Retina (tissue), 1 donor: ENCODE data around the gene ARL5A.

Experiments used
- DNase-seq: peaks from one replicate; pipeline ENCODE4 v3.0.0-alpha.2; 2016

ARL5A gene

GRCh38 chr2:151840216-151841046 lies 12.2 kb upstream of the ARL5A start:
- DNase-seq = no peak

DNA sequence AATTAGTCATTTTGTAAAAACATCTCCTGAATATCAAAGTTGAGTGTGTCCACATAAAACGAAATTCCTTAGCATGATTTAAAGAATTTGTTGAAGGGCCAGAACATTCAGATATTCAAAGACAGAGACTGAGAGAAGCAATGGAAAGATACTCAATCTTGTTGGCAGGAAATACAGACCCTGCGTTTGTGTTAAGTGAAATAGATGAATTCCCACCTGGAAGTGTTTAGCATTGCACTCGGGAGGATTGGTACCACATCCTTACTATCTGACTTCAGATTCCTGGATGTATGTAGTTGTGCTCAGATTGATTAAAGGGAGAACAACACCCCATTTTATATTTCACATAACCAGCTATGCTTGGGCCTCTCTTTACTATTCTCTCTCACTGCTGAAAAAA lies 9.7 kb upstream of the ARL5A start:
- no peak for DNase-seq

GRCh38 chr2:151833984-151834383 lies 5.8 kb upstream of the ARL5A start:
- DNase-seq = no peak

GRCh38 chr2:151830961-151831360 lies 2.7 kb upstream of the ARL5A start:
- no peak for DNase-seq

DNA sequence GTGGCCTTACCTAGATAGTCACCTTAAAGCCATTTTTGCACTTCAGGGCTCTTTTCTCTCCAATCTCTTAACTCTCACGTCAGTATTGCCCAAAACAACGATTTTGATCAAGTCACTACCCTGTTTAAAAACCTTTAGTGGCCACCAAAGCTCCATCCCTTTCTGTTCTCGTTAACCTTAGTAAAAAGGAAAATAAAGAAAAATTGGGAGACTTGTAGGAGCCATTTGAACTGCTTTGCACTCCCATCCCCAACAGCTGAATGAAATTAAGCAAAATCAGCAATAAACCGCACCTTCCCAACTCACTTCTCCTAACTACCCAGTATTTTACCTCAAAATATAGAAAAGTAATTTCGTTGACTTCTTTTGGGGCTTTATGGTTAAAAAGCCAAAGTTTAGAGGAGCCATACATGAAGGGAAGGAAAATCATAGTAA lies 686 bp upstream of the ARL5A start:
- no peak for DNase-seq

- peak; percentile 84 for DNase-seq
Observed at GRCh38 chr2:151827564-151828142, 568 bp downstream of the ARL5A start.

GRCh38 chr2:151826737-151827157 lies 1.5 kb downstream of the ARL5A start:
- DNase-seq = no peak

DNA sequence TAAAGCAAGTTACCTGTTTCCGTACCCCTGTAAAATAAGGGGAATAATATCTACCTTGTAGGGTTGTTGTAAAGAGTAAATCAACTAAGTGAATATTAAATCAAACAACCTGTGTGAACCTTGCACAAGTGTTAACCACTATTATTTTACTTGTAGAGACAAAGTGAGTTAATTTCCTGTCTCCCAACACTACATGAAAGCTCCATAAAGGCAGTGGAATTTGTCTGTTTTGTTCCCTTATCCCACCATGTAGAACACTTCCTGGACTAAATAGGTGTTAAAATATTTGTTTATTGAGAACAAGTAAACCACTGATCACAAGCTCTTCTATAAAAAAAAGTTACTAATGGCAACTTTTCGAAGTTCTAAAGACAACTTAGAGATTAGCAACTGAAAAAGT lies 3.3 kb downstream of the ARL5A start:
- no peak for DNase-seq

DNA sequence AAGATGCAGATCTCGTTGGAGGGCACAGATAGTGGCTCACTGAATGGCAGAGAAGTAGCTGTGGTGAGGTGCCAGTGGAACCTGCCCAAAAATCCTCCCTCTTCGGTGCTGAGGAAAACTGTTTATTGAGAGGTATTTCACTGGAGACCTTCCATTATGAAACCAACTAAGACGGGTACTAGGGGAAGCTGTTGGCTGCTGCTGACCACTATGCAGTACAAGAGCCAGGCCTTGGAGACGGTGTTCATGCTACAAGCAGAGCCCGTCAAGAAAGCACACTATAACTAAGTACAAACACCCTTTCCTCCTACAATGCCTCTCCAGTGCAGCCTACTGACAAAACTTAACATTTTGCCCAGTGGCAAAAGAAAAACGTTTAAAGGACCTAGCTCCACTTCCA lies 4.6 kb downstream of the ARL5A start:
- DNase-seq = no peak

GRCh38 chr2:151819920-151820319 lies 8.3 kb downstream of the ARL5A start:
- DNase-seq = no peak

GRCh38 chr2:151817929-151818328 lies 10.3 kb downstream of the ARL5A start:
- DNase-seq = no peak

- DNase-seq = no peak
Observed at GRCh38 chr2:151816843-151817242, 11.4 kb downstream of the ARL5A start.

DNA sequence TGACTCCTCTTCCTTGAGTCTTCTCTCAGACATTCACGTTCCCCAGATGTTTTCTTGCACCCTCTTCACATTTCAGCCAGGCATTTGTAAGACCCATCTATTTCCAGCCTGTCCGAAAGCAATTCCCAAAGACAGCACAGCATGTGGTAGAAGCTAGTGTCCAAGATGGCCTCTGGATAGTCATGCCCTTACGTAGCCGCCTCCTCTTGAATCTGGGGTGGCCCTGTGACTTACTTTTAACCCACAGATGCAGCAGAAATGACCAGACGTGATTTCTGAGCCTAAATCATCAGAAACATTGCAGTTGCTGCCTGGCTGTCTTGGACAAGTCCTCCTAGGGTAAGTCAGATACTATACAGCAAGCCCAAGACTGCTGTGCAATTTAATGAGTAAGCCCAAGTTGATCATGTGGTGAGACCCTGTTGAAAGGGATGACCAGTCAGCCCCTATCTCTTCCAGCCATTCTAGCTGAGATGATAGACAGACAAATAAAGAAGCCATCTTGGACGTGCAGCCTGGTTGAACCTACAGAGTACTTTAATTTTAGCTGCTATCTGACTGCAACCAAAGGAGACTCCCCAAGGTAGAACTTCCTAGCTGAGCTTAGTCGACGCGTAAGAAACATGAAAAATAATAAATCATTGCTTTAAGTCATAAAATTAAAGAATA lies 12.3 kb downstream of the ARL5A start:
- no peak for DNase-seq

DNA sequence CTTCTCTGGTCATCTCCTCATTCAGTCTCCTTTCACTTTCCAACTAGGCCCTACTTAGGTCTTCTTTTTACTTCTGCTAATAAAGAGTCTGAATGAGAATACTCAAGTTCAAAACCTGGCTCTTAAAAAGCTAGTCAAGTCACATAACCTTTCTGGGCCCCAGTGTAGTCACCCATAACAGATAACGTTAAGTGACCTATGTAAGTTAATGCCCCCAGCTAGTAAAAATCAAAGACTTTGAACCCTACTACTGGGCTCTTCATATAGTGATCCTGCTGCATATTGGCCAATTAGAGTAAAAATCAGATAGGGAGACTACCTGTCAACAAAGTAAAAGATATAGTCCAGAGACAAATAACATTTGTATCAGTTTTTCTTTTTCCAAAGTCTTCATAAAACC lies 17.7 kb downstream of the ARL5A start:
- DNase-seq = no peak

GRCh38 chr2:151809073-151809383 lies 19.2 kb downstream of the ARL5A start:
- DNase-seq = no peak

DNA sequence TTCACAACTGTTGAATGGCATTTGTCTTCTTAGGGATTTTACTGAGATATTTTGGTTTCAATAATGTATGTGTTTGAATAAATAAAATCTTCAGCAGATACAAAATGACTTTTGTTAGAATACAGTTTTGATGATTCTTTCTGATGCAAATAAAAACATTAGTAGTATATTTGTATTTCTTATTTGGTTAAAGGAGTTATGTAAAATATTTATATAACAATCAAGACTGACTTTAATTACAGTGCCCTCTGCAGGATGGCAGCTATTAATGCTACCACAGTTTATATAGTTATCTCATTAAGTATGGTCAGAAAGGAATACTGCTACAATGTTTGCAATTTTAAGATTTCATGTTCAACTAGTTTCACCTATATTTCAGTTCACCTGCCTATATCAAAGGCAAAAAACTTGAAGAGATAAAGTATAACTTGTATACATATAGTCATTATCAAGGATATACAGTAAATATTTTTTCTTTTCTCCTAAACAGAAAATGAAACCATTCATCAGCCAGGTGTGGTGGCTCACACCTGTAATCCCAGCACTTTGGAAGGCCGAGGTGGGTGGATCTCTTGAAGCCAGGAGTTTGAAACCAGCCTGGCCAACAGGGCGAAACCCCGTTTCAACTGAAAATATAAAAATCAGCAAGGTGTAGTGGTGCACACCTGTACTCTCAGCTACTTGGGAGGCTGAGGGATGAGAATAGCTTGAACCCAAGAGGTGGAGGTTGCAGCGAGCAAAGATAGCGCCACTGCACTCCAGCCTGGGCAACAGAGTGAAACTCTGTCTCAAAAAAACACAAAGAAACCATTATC lies 19.8 kb downstream of the ARL5A start:
- DNase-seq = no peak

- DNase-seq = no peak
Observed at GRCh38 chr2:151805961-151806360, 22.3 kb downstream of the ARL5A start.

DNA sequence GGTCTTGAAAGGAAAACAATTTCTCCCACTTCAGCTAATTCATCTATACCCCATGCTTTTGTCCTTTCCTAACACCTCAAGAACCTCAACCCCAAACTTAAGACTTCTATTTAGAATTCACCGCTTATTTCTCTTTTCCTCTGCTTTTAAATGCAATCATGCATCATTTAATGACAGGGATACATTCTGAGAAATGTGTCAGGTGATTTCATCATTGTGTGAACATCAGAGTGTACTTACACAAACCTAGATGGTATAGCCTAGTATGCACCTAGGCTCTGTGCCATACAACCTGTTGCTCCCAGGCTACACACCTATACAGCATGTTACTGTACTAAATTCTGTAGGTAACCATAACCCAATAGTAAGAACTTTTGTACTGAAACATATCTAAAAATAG lies 22.9 kb downstream of the ARL5A start:
- DNase-seq = no peak

DNA sequence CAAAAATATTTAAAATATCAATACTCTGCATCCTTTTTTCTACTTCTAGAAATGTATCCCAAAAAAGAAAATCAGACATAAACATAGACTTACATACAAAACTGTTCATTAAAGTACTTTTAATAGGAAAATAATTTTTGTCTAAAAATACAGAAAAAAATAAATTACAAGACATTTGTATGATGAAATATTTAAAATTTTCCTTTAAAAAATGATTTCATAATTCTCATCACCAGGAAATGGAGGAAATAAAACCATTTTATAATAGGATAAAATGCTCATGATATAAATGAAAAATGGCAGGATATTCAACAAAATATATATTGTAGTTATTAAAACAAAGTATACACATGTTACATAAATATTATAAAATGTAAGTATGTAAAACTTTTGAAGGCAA lies 24.4 kb downstream of the ARL5A start:
- no peak for DNase-seq

GRCh38 chr2:151802315-151802714 lies 25.9 kb downstream of the ARL5A start:
- DNase-seq = no peak

DNA sequence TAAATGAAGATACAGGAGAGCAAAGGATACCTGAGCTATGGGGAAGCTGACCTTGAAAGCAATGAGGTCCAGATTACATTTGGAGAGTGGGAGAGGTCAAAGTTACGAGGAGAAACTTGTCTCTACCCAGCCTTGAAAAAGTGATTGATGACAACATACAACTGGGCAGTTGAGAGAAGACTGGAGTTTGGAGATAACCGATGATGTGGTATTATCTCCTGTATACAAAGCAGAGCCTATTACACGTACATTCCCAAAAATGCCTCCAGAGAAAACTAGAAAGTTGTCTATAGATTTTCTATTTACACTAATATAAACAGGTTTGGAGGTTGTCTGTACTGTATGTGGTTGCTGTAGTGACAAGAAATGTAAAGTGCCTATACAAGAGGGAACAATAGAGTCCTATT lies 28.3 kb downstream of the ARL5A start:
- no peak for DNase-seq

DNA sequence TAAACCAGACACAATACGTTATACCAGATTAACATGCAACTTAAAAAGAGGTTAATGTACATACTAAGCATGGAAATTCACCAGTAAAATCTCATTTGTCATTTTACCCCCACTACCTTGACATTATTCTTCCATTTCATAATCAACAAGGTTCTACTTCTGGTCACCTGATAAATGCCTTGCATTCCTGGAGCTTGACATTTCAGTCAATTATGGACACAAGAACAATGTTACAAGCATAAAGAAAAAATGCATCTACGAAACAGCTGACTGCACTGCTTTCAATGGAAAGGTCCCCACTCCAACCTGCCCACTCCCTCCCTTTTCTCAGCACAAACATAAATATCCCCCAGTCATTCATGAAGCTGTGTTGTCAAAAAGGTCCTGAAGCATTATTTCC lies 31.4 kb downstream of the ARL5A start:
- DNase-seq = no peak

GRCh38 chr2:151795646-151796240 lies 32.5 kb downstream of the ARL5A start:
- no peak for DNase-seq
